Ishikawa (cell line): ENCODE measurements around the gene POC1B.

Experiments used
- CEBPB ChIP-seq: IDR thresholded peaks from 2 replicates; pipeline ENCODE4 v1.6.1; 2012
- CREB1 ChIP-seq: IDR thresholded peaks from 2 replicates; pipeline ENCODE4 v1.6.1; 2012; ENCODE audit warnings: low read depth
- EGR1 ChIP-seq: IDR thresholded peaks from 2 replicates; pipeline ENCODE4 v1.6.1; 2012
- EP300 ChIP-seq: IDR thresholded peaks from 2 replicates; pipeline ENCODE4 v1.6.1; 2012; ENCODE audit warnings: borderline replicate concordance
- FOXM1 ChIP-seq: IDR thresholded peaks from 2 replicates; pipeline ENCODE4 v1.6.1; 2012; ENCODE audit warnings: low read depth, borderline replicate concordance
- MAX ChIP-seq: IDR thresholded peaks from 2 replicates; pipeline ENCODE4 v1.6.1; 2012
- NFIC ChIP-seq: IDR thresholded peaks from 2 replicates; pipeline ENCODE4 v1.6.1; 2012
- RAD21 ChIP-seq: IDR thresholded peaks from 2 replicates; pipeline ENCODE4 v1.6.1; 2012; ENCODE audit warnings: low read depth
- REST ChIP-seq: IDR thresholded peaks from 2 replicates; pipeline ENCODE4 v1.6.1; 2012; ENCODE audit warnings: low read depth, mild to moderate bottlenecking
- TAF1 ChIP-seq: IDR thresholded peaks from 2 replicates; pipeline ENCODE4 v1.6.1; 2012; ENCODE audit warnings: low read depth, mild to moderate bottlenecking
- TCF12 ChIP-seq: IDR thresholded peaks from 2 replicates; pipeline ENCODE4 v1.6.1; 2012; ENCODE audit warnings: low read depth
- TEAD4 ChIP-seq: IDR thresholded peaks from 2 replicates; pipeline ENCODE4 v1.6.1; 2012
- YY1 ChIP-seq: IDR thresholded peaks from 2 replicates; pipeline ENCODE4 v1.6.1; 2012; ENCODE audit warnings: low read depth
- ZBTB7A ChIP-seq: IDR thresholded peaks from 2 replicates; pipeline ENCODE4 v1.6.1; 2012; ENCODE audit warnings: low read depth
- TF ChIP-seq, protein P1 (sequence below): IDR thresholded peaks from 2 replicates; pipeline ENCODE4 v1.6.1; 2012

POC1B gene

DNA sequence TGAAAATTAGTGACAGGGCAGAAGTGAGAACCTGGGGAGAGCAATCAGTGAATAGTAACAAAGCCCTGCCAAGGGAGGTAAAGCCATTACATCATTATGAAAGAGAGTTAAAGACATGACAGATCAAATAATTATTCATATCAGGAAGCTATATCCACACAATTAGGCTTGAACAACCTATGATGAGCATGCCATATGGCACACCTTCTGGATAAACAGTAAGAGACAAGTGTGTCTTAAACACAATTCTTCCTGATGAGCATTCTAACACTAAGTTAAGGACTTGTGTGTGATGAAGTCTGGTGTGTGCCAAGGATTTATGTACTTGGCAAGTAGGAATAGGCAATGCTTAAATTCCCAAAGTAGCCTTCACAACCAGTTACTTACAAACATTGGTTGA lies 77.3 kb downstream of the POC1B start:
- TF ChIP-seq TCF12 = no peak

GRCh38 chr12:89439941-89440340 lies 85.9 kb downstream of the POC1B start:
- TF ChIP-seq, protein P1, sequence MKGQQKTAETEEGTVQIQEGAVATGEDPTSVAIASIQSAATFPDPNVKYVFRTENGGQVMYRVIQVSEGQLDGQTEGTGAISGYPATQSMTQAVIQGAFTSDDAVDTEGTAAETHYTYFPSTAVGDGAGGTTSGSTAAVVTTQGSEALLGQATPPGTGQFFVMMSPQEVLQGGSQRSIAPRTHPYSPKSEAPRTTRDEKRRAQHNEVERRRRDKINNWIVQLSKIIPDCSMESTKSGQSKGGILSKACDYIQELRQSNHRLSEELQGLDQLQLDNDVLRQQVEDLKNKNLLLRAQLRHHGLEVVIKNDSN = no peak
- TF ChIP-seq CREB1 = no peak

GRCh38 chr12:89437231-89437630 lies 88.6 kb downstream of the POC1B start:
- TF ChIP-seq TEAD4 (no peak), EP300 (no peak), REST (no peak), CREB1 (no peak), TAF1 (no peak), MAX (no peak), RAD21 (no peak), TCF12 (no peak), EGR1 (no peak), FOXM1 (no peak), NFIC (no peak), ZBTB7A (no peak), CEBPB (no peak), YY1 (no peak)
- TF ChIP-seq, protein P1 = no peak

DNA sequence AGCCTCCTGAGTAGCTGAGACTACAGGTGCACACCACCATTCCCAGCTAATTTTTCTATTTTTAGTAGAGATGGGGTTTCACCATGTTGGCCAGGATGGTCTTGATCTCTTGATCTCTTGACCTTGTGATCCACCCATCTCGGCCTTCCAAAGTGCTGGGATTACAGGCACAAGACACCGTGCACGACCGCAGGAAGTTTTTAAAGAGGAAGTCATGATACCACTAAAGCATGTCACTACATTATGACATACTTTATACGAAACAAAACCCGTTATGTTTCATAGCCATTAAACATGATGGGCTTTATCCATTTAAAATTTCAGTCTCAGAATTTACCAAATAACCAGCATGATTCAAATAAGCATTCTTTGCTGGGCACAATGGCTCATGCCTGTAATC lies 89.8 kb downstream of the POC1B start:
- no peak for TF ChIP-seq YY1
- no peak for TF ChIP-seq ZBTB7A
- TF ChIP-seq TAF1 = no peak
- no peak for TF ChIP-seq CREB1
- no peak for TF ChIP-seq TCF12
- no peak for TF ChIP-seq TEAD4
- TF ChIP-seq REST = no peak
- TF ChIP-seq EGR1 = no peak
- no peak for TF ChIP-seq EP300
- TF ChIP-seq FOXM1 = no peak

DNA sequence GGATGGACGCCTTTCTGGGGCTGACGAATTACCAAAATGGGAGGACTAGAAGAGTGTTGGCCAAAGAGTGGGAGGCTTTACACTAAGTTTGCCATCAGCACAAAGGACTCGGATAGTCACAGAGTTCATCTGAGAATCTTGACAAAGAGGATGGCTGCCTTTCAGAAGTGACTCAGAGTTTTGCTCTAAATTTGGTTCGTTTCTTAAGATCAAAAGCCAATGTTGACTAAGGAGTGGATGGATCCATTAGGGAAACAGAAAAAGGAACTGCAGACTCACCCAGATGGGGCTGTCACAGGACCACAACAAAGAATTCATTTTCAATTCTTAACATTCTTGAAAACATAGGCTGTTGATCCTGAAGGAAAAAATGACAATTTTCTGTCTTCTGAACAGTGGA lies 92.2 kb downstream of the POC1B start:
- no peak for TF ChIP-seq EP300
- TF ChIP-seq TAF1 = no peak
- no peak for TF ChIP-seq CREB1
- TF ChIP-seq TEAD4 = no peak
- no peak for TF ChIP-seq REST
- TF ChIP-seq NFIC = no peak
- TF ChIP-seq RAD21 = no peak
- TF ChIP-seq YY1 = no peak
- TF ChIP-seq EGR1 = no peak
- no peak for TF ChIP-seq TCF12
- TF ChIP-seq MAX = no peak
- no peak for TF ChIP-seq CEBPB
